HCEC 1CT (cell line): Measurements from ENCODE around the gene HNRNPF.
"Not testable (repeated sequence)": the region's sequence is repeated elsewhere in the genome, so short reads cannot be mapped to it uniquely, and the experiment has no call there.

Experiments
- DNase-seq: peaks from one replicate; pipeline ENCODE4 v3.0.0-alpha.2; 2017

The HNRNPF gene

GRCh38 chr10:43347997-43348396 is 61.0 kb downstream of the HNRNPF start:
- no peak for DNase-seq

GRCh38 chr10:43344051-43344450 is 64.9 kb downstream of the HNRNPF start:
- no peak for DNase-seq

GRCh38 chr10:43343126-43343525 is 65.9 kb downstream of the HNRNPF start:
- DNase-seq: no peak

GRCh38 chr10:43342279-43343125 is 66.5 kb downstream of the HNRNPF start:
- DNase-seq: no peak

- no peak for DNase-seq
Observed at GRCh38 chr10:43341450-43341849, 67.5 kb downstream of the HNRNPF start.

GRCh38 chr10:43340619-43341018 is 68.4 kb downstream of the HNRNPF start:
- DNase-seq: no peak

DNA sequence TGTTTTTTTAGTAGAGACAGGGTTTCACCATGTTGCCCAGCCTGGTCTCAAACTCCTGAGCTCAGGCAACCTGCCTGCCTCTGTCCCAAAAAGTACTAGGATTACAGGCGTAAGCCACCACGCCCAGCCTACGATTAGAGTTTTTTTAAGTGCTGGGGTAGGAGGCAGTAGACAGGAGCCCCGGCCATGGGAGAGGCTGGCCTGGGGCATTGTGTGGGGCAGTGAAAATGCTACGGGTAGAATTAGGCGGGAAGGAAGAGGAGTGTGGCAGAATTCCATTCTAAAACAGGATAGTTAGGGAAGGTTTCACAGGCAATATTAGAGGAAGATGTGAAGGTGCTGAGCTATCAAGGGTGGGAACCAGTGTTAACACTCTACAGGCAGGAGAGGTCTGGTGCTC is 68.9 kb downstream of the HNRNPF start:
- DNase-seq: no peak

GRCh38 chr10:43339136-43339535 is 69.8 kb downstream of the HNRNPF start:
- no peak for DNase-seq

DNA sequence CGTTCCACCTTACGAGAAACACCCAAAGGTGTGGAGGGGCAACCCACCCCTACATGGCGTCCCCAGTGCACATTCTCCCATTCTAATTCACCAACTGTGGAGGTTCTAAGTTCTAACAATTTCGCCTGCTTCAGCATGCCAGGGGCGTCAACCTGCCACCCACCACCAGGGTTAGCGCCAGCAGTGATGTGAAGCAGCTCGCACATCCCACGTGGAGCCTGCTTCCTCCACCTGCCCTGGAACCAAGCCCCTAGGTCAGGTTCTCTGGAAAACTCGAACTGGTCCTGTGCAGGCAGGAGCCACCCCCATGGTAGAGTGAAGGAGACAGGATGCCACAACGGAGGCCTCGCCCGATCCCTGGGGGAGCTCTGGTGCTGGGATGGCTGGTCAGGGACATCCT is 70.9 kb downstream of the HNRNPF start:
- no peak for DNase-seq

- not testable (repeated sequence) for DNase-seq
Observed at GRCh38 chr10:43337536-43337935, 71.5 kb downstream of the HNRNPF start.

DNA sequence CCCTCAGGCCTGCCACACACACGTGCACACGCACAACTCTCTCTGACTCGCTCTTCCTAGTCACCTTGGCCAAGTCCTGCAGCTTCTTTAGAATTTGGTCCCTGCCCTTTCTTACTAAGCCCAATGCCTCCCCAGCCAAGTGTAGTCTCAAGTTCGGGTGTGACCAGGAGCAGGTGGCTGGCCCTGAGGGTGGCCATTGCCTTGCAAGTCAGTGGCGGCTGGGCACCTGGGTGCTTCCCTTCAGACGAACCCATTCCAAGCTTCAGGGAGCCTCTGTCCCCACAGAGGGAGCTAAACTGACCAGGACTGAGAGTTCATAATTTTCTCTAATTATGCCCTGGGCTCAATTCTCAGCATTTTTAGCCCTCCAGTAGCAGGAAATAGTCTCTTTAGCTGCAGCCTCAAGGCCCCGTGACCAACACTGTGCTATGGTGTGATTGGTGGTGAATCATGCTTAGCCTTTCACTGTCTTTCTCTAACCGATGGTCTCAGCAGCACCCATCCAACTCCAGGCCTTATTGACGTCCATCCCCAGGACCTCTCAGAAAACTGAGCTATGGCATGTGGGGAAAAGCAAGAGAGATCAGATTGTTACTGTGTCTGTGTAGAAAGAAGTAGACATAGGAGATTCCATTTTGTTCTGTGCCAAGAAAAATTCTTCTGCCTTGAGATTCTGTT is 72.2 kb downstream of the HNRNPF start:
- DNase-seq: no peak

- DNase-seq: no peak
Observed at GRCh38 chr10:43336061-43336460, 72.9 kb downstream of the HNRNPF start.
